ENCODE results near the gene TENM3.

Gene TENM3

GRCh38 chr4:182488896-182489295, 245.7 kb downstream of the TENM3 start:
- H3K4me1 ChIP-seq (ENCODE audit: control insufficient read depth, insufficient read depth, low read length): no peaks in the 10 kb centered on the region

DNA sequence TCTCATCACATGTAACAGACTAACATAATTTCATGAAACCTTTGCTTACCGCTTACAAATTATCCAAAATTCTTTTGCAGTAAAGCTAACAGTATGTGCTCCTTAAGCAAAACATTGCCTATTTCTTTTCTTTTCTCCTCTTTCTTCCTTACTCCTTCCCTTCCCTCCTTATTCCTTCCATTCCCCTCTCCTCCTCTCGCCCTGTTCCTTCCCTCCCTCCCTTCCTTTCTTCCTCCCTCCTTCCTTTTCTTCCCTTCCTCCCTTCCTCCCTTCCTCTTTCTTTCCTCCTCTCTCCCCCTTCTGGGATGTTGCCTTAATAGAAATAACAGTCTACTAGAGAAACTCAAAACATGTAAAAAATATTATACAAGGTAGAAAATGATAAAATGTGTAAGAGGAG, 246.4 kb downstream of the TENM3 start:
- H3K9me3 ChIP-seq (ENCODE audit: control insufficient read depth, insufficient read depth, low read length): peaks cover 5% of the 10 kb centered on the region; the same call in 1 of the 2 replicates
- peaks cover 1% of the 10 kb centered on the region; the same call in 1 of the 2 replicates for H3K4me1 ChIP-seq (ENCODE audit: control insufficient read depth, insufficient read depth, low read length)
- no peaks in the 10 kb centered on the region for H3K36me3 ChIP-seq (ENCODE audit: control insufficient read depth, insufficient read depth, low read length)
- H3K27ac ChIP-seq (ENCODE audit: low read depth, low read length): no peak overlapping the region
- no peaks in the 10 kb centered on the region for H3K27me3 ChIP-seq (ENCODE audit: control insufficient read depth, insufficient read depth, low read length)
- no peak overlapping the region for H3K4me3 ChIP-seq (ENCODE audit: low read depth, low read length)
- no peak overlapping the region for H3K9ac ChIP-seq (ENCODE audit: low read depth, low read length)

More at GRCh38 chr4:182488896-182489295, 245.7 kb downstream of the TENM3 start:
- Histone ChIP-seq H3K27ac (ENCODE audit: low read depth, low read length) (no peak overlapping the region), H3K4me3 (ENCODE audit: low read depth, low read length) (no peak overlapping the region), H3K9ac (ENCODE audit: low read depth, low read length) (no peak overlapping the region), H3K9me3 (ENCODE audit: control insufficient read depth, insufficient read depth, low read length) (peaks cover 5% of the 10 kb centered on the region; the same call in 1 of the 2 replicates), H3K36me3 (ENCODE audit: control insufficient read depth, insufficient read depth, low read length) (no peaks in the 10 kb centered on the region), H3K27me3 (ENCODE audit: control insufficient read depth, insufficient read depth, low read length) (no peaks in the 10 kb centered on the region)

DNA sequence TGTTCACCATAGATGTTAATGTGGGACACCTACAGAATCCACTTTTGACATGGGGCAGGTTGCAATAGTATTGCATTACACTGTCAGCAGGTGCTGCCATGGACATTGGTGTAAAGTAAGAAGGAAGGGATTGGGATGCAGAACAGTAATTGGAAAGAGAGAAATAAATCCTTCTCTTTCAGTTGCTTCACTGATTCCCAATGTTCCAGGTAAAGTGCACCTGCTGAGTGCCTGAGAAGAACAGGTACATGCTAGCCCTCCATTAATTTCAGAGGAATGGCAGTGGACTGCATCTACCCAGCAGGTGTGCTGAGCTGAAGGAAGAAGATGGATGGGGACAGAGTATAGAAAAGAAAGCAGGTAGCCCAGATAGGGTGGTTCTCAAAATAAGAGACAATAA, 248.5 kb downstream of the TENM3 start:
- no peak overlapping the region for H3K4me3 ChIP-seq (ENCODE audit: low read depth, low read length)
- H3K36me3 ChIP-seq (ENCODE audit: control insufficient read depth, insufficient read depth, low read length): no peaks in the 10 kb centered on the region

DNA sequence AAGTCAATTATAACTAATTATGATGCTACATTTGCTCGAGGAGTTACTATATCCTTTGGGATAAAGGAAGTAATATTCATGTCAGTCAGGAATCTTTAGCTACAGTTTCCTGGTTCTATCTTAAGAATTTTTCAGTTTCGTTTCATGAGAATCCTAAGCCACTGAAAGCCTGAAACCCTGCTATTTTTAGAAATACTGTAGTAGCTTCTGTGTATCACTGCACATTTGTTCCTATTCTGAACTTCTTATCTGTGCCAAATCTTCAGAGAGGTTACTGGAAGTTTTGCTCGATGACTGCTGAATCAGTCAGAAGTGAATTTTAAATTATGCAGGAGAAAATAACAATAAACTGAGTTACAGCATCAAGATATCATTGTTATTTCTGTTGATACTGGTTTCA, 249.2 kb downstream of the TENM3 start:
- H3K27ac ChIP-seq (ENCODE audit: low read depth, low read length): no peak overlapping the region
- H3K9ac ChIP-seq (ENCODE audit: low read depth, low read length): no peak overlapping the region
- no peaks in the 10 kb centered on the region for H3K36me3 ChIP-seq (ENCODE audit: control insufficient read depth, insufficient read depth, low read length)
- no peak overlapping the region for H3K4me3 ChIP-seq (ENCODE audit: low read depth, low read length)
- no peaks in the 10 kb centered on the region for H3K9me3 ChIP-seq (ENCODE audit: control insufficient read depth, insufficient read depth, low read length)
- H3K4me1 ChIP-seq (ENCODE audit: control insufficient read depth, insufficient read depth, low read length): peaks cover 24% of the 10 kb centered on the region
- no peaks in the 10 kb centered on the region for H3K27me3 ChIP-seq (ENCODE audit: control insufficient read depth, insufficient read depth, low read length)

More for the DNA sequence above, 248.5 kb downstream of the TENM3 start:
- Histone ChIP-seq H3K27me3 (ENCODE audit: control insufficient read depth, insufficient read depth, low read length) (no peaks in the 10 kb centered on the region), H3K9me3 (ENCODE audit: control insufficient read depth, insufficient read depth, low read length) (peaks cover 2% of the 10 kb centered on the region; the same call in 1 of the 2 replicates), H3K4me1 (ENCODE audit: control insufficient read depth, insufficient read depth, low read length) (peaks cover 23% of the 10 kb centered on the region), H3K9ac (ENCODE audit: low read depth, low read length) (no peak overlapping the region), H3K27ac (ENCODE audit: low read depth, low read length) (no peak overlapping the region)

DNA sequence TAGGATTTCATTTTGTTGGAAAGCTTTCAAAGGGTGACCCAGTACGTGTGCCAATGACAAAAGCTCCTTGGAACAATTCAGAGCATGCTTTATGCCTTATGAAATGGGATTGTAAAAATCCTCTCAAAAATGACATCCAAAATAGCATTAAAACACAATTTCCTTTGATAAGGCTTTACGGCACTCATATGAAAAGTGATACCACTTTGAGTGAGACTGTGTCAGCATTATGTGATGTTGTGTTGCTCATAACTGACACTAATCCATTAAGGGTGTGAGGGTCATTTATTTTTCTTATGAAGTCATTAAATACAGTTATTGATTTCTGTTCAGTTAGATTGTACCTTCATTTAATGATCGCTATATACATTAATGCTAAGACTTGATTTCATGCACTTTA, 250.2 kb downstream of the TENM3 start:
- no peak overlapping the region for H3K27ac ChIP-seq (ENCODE audit: low read depth, low read length)
- H3K9me3 ChIP-seq (ENCODE audit: control insufficient read depth, insufficient read depth, low read length): no peaks in the 10 kb centered on the region
- H3K36me3 ChIP-seq (ENCODE audit: control insufficient read depth, insufficient read depth, low read length): no peaks in the 10 kb centered on the region
- H3K4me3 ChIP-seq (ENCODE audit: low read depth, low read length): no peak overlapping the region
- H3K4me1 ChIP-seq (ENCODE audit: control insufficient read depth, insufficient read depth, low read length): peaks cover 24% of the 10 kb centered on the region
- H3K9ac ChIP-seq (ENCODE audit: low read depth, low read length): no peak overlapping the region
- no peaks in the 10 kb centered on the region for H3K27me3 ChIP-seq (ENCODE audit: control insufficient read depth, insufficient read depth, low read length)

- no peaks in the 10 kb centered on the region for H3K36me3 ChIP-seq (ENCODE audit: control insufficient read depth, insufficient read depth, low read length)
- no peak overlapping the region for H3K4me3 ChIP-seq (ENCODE audit: low read depth, low read length)
- peaks cover 26% of the 10 kb centered on the region for H3K4me1 ChIP-seq (ENCODE audit: control insufficient read depth, insufficient read depth, low read length)
- no peak overlapping the region for H3K27ac ChIP-seq (ENCODE audit: low read depth, low read length)
- H3K27me3 ChIP-seq (ENCODE audit: control insufficient read depth, insufficient read depth, low read length): no peaks in the 10 kb centered on the region
- H3K9ac ChIP-seq (ENCODE audit: low read depth, low read length): no peak overlapping the region
- H3K9me3 ChIP-seq (ENCODE audit: control insufficient read depth, insufficient read depth, low read length): no peaks in the 10 kb centered on the region
These were observed 250.9 kb downstream of the TENM3 start for GRCh38 chr4:182494103-182494502.

DNA sequence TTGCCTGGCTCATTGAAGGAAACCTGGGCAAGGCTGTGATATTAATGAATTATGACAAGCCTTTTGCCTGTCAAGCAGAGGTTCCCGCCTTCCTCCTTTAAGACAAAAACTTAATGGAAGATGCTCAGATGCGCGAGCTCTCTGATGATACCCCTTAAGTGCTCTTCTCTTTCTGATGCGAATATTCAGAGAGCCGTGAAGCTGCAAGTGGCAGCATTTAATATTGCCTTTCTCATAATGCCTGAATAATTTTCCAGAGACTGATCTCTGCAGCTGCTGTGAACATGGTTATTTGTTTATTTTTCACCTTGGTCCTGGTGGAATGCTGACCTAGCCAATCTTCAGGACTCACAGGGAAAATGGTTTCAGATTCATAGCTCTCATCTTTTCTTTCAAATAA, 251.8 kb downstream of the TENM3 start:
- Histone ChIP-seq H3K36me3 (ENCODE audit: control insufficient read depth, insufficient read depth, low read length) (no peaks in the 10 kb centered on the region), H3K27ac (ENCODE audit: low read depth, low read length) (peak overlapping the region; percentile 75), H3K27me3 (ENCODE audit: control insufficient read depth, insufficient read depth, low read length) (no peaks in the 10 kb centered on the region), H3K4me3 (ENCODE audit: low read depth, low read length) (no peak overlapping the region), H3K9ac (ENCODE audit: low read depth, low read length) (no peak overlapping the region), H3K9me3 (ENCODE audit: control insufficient read depth, insufficient read depth, low read length) (no peaks in the 10 kb centered on the region), H3K4me1 (ENCODE audit: control insufficient read depth, insufficient read depth, low read length) (peaks cover 32% of the 10 kb centered on the region)

GRCh38 chr4:182495645-182496385, 252.6 kb downstream of the TENM3 start:
- no peak overlapping the region for H3K9ac ChIP-seq (ENCODE audit: low read depth, low read length)
- H3K9me3 ChIP-seq (ENCODE audit: control insufficient read depth, insufficient read depth, low read length): no peaks in the 10 kb centered on the region
- no peaks in the 10 kb centered on the region for H3K36me3 ChIP-seq (ENCODE audit: control insufficient read depth, insufficient read depth, low read length)
- H3K4me1 ChIP-seq (ENCODE audit: control insufficient read depth, insufficient read depth, low read length): peaks cover 32% of the 10 kb centered on the region
- no peak overlapping the region for H3K4me3 ChIP-seq (ENCODE audit: low read depth, low read length)
- peak overlapping the region; percentile 75 for H3K27ac ChIP-seq (ENCODE audit: low read depth, low read length)
- H3K27me3 ChIP-seq (ENCODE audit: control insufficient read depth, insufficient read depth, low read length): no peaks in the 10 kb centered on the region

- H3K27me3 ChIP-seq (ENCODE audit: control insufficient read depth, insufficient read depth, low read length): no peaks in the 10 kb centered on the region
- no peak overlapping the region for H3K4me3 ChIP-seq (ENCODE audit: low read depth, low read length)
- H3K4me1 ChIP-seq (ENCODE audit: control insufficient read depth, insufficient read depth, low read length): peaks cover 32% of the 10 kb centered on the region
These were observed 253.2 kb downstream of the TENM3 start for GRCh38 chr4:182496408-182496807.

GRCh38 chr4:182502064-182502463, 258.9 kb downstream of the TENM3 start:
- Histone ChIP-seq H3K4me3 (ENCODE audit: low read depth, low read length) (no peak overlapping the region), H3K9ac (ENCODE audit: low read depth, low read length) (no peak overlapping the region), H3K27me3 (ENCODE audit: control insufficient read depth, insufficient read depth, low read length) (no peaks in the 10 kb centered on the region), H3K27ac (ENCODE audit: low read depth, low read length) (no peak overlapping the region), H3K4me1 (ENCODE audit: control insufficient read depth, insufficient read depth, low read length) (peaks cover 54% of the 10 kb centered on the region), H3K9me3 (ENCODE audit: control insufficient read depth, insufficient read depth, low read length) (no peaks in the 10 kb centered on the region), H3K36me3 (ENCODE audit: control insufficient read depth, insufficient read depth, low read length) (no peaks in the 10 kb centered on the region)

More at GRCh38 chr4:182496408-182496807, 253.2 kb downstream of the TENM3 start:
- no peaks in the 10 kb centered on the region for H3K9me3 ChIP-seq (ENCODE audit: control insufficient read depth, insufficient read depth, low read length)
- no peak overlapping the region for H3K9ac ChIP-seq (ENCODE audit: low read depth, low read length)
- no peak overlapping the region for H3K27ac ChIP-seq (ENCODE audit: low read depth, low read length)
- H3K36me3 ChIP-seq (ENCODE audit: control insufficient read depth, insufficient read depth, low read length): no peaks in the 10 kb centered on the region

GRCh38 chr4:182504463-182504862, 261.3 kb downstream of the TENM3 start:
- peak overlapping the region; percentile 34 for H3K4me3 ChIP-seq (ENCODE audit: low read depth, low read length)
- no peaks in the 10 kb centered on the region for H3K9me3 ChIP-seq (ENCODE audit: control insufficient read depth, insufficient read depth, low read length)
- no peaks in the 10 kb centered on the region for H3K36me3 ChIP-seq (ENCODE audit: control insufficient read depth, insufficient read depth, low read length)
- H3K27me3 ChIP-seq (ENCODE audit: control insufficient read depth, insufficient read depth, low read length): no peaks in the 10 kb centered on the region
- peaks cover 62% of the 10 kb centered on the region for H3K4me1 ChIP-seq (ENCODE audit: control insufficient read depth, insufficient read depth, low read length)
- H3K27ac ChIP-seq (ENCODE audit: low read depth, low read length): peak overlapping the region; percentile 44
- no peak overlapping the region for H3K9ac ChIP-seq (ENCODE audit: low read depth, low read length)
